ENCODE results near the gene EIF2S1.
A peak's percentile ranks its signal among the peaks of the same experiment; 100 is the strongest.
"Not testable (repeated sequence)": the region's sequence is repeated elsewhere in the genome, so short reads cannot be mapped to it uniquely, and the experiment has no call there.

The EIF2S1 gene

DNA sequence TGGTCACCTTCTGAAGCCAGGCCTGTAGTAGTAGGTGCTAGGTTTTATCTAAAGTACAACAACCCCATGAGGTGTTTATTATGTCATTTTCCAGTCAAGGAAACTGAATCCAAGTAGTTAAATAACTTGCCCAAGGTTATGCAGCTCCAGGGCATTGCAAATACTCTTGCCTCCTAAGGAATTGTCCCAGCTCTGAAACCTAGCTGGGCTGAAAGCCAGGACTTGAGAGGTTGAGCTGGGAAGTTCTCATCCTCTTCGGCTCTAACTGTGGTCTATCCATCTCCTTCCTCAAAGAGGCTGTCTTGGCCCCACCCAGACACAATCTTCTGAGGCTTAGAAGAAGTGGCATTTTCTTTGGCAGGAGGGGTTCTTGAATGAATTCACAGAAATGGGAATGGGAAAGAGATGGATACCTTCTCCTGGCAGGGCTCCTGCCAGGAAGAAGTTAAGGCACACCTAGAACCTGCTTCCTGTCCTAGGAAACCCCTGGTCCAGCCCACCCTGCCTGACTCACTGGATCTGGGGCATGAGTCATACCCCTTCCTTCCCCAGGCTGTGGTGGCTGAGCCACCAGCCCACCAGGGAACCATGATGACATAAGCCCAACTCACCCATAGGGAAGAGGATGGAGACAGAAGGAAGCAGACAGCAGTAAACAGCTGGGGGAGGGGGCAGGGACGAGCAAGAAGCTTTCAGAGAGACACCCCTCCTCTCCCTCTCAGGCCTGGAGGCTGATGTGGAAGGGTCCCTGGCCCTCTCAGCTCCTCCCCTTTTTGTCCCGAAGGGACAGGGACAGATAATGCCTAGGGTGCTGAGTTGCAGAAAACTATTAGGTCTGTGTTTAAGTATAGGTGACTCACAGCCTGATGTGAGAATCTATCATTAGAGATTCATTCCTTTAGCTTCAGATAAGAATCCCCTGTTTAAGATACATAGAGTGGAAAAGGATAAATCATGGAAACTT, 54.0 kb downstream of the EIF2S1 start:
- DNase-seq (ENCODE audit: low read depth) = peak; percentile 6

DNA sequence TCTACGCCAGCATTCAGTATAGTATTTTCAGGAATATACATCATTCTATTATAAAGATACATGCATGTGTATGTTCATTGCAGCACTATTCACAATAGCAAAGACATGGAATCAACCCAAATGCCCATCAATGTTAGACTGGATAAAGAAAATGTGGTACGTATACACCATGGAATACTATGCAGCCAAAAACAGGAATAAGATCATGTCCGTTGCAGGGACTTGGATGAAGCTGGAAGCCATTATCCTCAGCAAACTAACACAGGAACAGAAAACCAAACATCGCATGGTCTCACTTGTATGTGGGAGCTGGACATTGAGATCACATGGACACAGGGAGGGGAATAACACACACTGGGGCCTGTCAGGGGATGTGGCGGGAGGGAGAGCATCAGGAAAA, 55.5 kb downstream of the EIF2S1 start:
- DNase-seq (ENCODE audit: low read depth) = not testable (repeated sequence)

- DNase-seq (ENCODE audit: low read depth) = no peak
Measured at GRCh38 chr14:67416085-67416484, 56.0 kb downstream of the EIF2S1 start.

DNA sequence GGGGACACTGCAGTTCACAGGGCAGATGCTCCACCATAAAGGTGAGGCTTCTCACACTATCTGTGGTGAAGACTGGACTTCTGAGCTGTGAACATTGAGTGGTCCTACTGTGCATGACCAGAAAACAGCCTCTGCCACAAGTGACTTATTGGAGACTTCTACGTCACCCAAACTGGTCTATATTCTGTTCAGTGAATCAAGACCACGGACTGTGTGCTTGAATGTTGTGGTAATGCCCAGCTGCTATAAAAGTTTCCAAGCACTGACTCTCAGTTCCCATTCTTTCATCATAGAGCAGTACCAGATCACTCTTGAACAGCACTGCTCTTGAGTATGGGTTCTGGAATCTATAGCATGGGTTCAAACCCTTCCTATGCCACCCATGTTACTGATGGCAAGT, 56.7 kb downstream of the EIF2S1 start:
- DNase-seq (ENCODE audit: low read depth) = no peak

GRCh38 chr14:67417633-67418032, 57.5 kb downstream of the EIF2S1 start:
- no peak for DNase-seq (ENCODE audit: low read depth)

DNA sequence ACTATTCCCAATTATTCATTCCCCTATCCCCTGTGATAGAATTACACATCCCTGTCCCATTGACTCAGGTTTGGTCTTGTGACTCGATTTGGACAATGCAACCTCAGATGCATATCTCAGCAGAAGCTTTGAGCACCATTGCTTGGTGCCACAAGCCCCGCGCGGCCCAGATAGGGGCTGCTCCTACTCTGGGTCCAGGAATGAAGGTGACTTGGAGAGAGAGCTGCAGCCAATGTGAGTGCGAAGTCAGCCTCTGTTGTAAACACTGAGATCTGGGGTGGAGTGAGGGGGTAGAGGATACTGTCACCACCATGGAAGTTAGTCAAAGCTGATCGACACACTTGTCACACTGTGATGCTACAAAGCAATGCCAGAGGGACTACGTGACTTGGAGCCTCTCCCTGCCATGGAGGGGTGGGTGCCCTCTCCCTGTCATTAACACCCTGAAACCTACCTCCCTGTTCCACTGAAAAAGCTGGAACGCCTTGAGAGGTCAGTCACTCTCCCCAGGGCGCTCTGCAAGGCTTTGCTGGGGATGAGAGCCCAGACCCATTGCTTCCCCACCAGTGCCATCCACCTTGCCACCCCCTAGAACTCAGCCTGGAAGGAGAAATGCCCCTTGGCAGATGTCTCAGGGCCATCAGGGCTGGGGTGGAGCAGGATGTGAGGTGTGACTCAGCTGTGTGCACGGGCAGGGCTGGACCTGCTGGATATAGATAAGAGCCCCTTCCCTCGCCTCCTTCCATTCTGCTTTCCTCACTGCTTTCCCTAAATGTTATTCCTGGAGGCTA, 58.5 kb downstream of the EIF2S1 start:
- DNase-seq (ENCODE audit: low read depth) = no peak

- no peak for DNase-seq (ENCODE audit: low read depth)
Measured at GRCh38 chr14:67420102-67420739, 60.1 kb downstream of the EIF2S1 start.

DNA sequence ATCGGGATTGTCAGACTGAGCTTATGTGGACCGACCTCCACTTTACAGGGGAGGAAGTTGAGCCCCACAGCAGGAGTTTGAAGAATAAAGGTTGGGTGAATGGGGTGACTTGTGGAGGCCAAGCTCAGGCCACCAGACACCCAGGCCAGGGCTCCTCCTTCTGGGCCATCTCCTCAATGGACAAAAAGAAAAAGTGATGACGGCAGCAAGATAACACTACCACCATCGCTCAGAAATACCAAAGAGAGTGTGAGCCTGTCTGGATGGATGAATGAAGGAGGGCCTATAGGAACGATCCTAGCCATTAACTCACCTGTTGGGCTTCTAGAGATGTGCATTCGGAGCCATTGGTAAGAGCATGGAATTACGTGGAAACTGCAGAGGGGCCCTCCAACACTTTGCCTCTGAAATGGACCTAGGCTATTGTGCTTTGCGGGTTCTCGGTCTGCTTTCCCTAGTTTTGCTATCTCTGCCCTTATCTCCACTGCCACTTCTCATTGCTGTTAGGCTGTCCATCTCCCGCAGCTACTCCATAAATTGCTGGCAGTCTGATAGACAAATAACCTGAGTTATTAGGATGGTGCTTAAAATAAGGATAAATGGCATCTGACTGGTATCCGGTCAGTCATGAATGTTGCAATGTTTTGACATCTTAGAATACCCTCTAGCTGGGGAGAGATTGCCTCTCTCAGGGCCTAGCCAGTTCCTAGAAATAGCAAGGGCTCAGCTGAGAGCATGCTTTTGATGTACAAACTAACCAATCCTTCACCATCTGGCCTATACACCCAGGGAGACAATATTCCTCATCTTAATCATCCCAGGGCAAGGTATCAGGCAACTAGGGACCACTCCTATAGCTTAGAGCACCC, 61.5 kb downstream of the EIF2S1 start:
- no peak for DNase-seq (ENCODE audit: low read depth)

GRCh38 chr14:67423424-67423823, 63.3 kb downstream of the EIF2S1 start:
- no peak for DNase-seq (ENCODE audit: low read depth)

DNA sequence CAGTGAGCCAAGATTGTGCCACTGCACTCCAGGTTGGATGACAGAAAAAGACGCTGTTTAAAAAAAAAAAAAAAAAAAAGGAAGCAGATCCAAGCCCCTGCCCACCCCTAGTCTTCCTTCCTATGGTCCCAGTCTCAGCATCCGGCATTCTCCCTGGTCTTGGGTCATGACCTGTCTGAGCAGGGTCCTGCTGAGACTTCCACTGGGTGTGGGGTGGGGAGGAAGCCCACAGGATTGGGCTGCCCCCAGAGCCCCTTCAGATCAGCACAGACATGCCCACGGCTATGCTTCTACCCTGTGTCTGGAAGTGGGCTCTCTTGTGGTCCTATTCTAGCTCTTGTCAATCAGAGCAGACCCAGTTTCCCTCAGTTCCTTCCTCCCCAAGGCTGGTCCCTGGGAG, 64.4 kb downstream of the EIF2S1 start:
- no peak for DNase-seq (ENCODE audit: low read depth)

DNA sequence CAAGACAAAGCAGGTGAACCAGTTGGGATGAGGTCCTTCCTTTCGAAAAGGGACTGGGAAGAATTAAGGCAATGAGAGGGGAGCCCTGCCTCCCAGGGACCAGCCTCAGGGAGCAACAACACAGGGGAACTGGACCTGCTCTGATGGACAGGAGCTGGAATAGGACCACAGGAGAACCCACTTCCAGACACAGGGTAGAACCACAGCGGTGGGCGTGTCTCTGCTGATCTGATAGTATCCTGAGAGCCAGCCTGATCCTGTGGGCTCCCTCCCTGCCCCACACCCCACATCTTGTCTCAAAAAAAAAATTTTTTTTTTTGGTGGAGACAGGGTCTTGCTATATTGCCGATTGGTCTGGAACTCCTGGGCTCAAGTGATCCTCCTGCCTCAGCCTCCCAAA, 65.5 kb downstream of the EIF2S1 start:
- DNase-seq (ENCODE audit: low read depth) = no peak

DNA sequence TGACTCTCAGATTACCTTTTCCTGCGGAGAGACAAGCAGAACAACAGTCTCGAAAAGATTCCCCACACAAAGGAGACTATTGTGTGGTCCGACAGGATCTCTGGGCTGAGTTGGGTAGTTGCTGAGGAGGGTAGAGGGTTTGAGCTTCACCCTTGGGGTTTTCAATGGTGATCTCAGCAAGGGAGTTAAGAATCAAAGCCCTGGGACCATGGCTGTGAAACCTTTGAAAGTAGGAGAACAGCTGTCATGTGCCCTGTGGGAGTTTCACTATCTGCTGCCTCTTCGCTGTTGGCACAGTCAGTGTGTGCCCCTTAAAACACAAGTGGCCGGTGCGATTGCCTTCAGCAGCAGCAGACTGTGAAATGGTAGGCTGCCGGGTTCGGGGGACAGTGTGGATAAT, 66.0 kb downstream of the EIF2S1 start:
- DNase-seq (ENCODE audit: low read depth) = no peak

- peak; percentile 61 for DNase-seq (ENCODE audit: low read depth)
Measured at GRCh38 chr14:67426983-67427606, 67.0 kb downstream of the EIF2S1 start.

DNA sequence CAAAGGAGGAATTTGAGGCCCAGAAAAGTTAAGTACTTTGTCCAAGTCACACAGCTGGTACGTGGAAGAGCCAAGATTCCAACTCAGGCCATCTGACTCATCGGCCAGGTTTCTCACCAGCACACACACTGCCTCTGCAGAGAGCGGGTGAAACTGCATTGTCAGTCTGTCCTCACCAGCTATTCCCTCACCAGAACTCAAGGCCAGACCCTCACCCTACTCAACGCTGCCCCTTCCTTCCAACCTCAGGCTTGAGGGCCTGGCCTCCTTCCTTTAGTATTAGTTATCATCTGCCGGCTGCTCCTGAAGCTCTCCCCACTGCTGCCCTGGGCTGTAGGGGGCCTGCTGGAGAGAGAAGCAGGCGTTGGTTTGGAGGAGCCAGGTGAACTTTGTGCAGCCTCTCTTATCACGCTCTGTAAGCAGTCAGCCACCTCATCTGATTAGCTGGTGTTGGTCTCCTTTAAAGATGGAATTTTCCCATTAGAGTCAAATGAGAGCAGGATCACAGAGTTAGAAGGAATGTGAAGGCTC, 68.4 kb downstream of the EIF2S1 start:
- DNase-seq (ENCODE audit: low read depth) = no peak

- DNase-seq (ENCODE audit: low read depth) = no peak
Measured at GRCh38 chr14:67429510-67430205, 69.5 kb downstream of the EIF2S1 start.

DNA sequence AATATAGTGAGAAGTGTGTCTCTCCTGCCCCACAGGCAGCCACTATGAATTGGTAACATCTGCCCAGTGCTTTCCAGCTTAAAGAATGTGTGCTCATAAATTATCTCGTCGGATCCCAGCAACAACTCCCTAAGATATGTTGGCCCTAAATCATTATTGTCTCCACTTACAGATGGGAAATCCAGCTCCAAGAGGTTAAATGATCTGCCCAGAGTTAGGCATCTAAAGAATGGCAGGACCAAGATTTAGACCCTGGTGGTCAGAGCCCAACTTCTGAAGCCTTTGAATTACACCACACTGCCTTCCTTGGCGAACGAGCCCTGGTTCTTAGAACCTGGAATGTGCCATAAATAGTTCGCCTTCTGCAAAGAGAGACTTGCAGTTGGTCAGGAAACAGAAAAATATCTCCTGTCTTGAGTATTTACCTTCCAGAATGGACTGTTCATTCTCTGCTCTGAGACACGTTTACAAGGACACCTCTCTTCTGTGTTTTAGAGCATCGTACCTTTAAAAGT, 72.0 kb downstream of the EIF2S1 start:
- DNase-seq (ENCODE audit: low read depth) = no peak

DNA sequence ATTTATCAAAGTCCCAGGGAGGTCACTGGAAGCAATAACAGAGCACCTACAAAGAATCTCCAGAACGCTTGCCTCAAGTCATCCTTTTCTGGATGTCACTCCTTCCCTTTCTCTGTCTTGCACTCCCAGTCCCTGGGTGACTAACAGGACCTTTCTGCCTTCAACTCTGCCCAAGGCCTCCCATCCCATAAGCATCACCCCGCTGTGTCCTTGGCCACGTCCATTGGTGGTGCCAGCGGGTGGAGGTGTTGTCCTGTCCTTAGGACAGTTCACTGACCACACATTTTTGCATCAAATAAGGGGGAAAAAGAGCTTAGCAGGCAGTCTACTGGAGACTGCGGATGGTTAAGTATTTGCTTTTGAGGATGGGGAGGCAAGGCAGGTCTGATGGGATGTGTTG, 75.5 kb downstream of the EIF2S1 start:
- no peak for DNase-seq (ENCODE audit: low read depth)

Data from activated gamma-delta T cell treated with anti-CD3 and anti-CD28 coated beads, Interleukin-2, amount 50 U/mL, for 16 hours (primary cell).